ENCODE measurements around the gene SMIM5.

The SMIM5 gene

GRCh38 chr17:75632863-75633485, at the start of gene SMIM5:
SMIM5 (plus strand) TSS chr17:75633434; CDS start chr17:75640202, 6,768 bp downstream.
- Histone ChIP-seq H3K36me3 (ENCODE audit: control insufficient read depth, insufficient read depth, low read length, severe bottlenecking) (peaks cover 3% of the 10 kb centered on the region), H3K4me1 (ENCODE audit: control insufficient read depth, insufficient read depth, low read length) (peaks cover 20% of the 10 kb centered on the region), H3K9me3 (ENCODE audit: control insufficient read depth, low read length) (no peaks in the 10 kb centered on the region), H3K4me3 (ENCODE audit: low read length) (peak within 1 kb of the TSS; percentile 4), H3K9ac (ENCODE audit: low read length) (peak within 1 kb of the TSS; percentile 39), H3K27me3 (replicated peaks; ENCODE audit: control insufficient read depth, insufficient read depth, low read length) (no peaks in the 10 kb centered on the region)
- DNase-seq (ENCODE audit: low read depth), result peak; percentile 93

GRCh38 chr17:75584849-75585175, 48.4 kb upstream of the SMIM5 start:
- no peaks in the 10 kb centered on the region for H3K36me3 ChIP-seq (ENCODE audit: control insufficient read depth, insufficient read depth, low read length, severe bottlenecking)
- H3K9me3 ChIP-seq (ENCODE audit: control insufficient read depth, low read length), result peaks cover 7% of the 10 kb centered on the region
- no peak overlapping the region for H3K4me3 ChIP-seq (ENCODE audit: low read length)
- H3K27me3 ChIP-seq (replicated peaks; ENCODE audit: control insufficient read depth, insufficient read depth, low read length), result peaks cover 14% of the 10 kb centered on the region
- H3K9ac ChIP-seq (ENCODE audit: low read length), result no peak overlapping the region
- DNase-seq (ENCODE audit: low read depth), result no peak
- no peaks in the 10 kb centered on the region for H3K4me1 ChIP-seq (ENCODE audit: control insufficient read depth, insufficient read depth, low read length)

- Histone ChIP-seq H3K4me3 (ENCODE audit: low read length) (peak within 1 kb of the TSS; percentile 52), H3K27me3 (replicated peaks; ENCODE audit: control insufficient read depth, insufficient read depth, low read length) (peaks cover 8% of the 10 kb centered on the region), H3K9ac (ENCODE audit: low read length) (peak within 1 kb of the TSS; percentile 42), H3K36me3 (ENCODE audit: control insufficient read depth, insufficient read depth, low read length, severe bottlenecking) (no peaks in the 10 kb centered on the region), H3K9me3 (ENCODE audit: control insufficient read depth, low read length) (peaks cover 7% of the 10 kb centered on the region), H3K4me1 (ENCODE audit: control insufficient read depth, insufficient read depth, low read length) (no peaks in the 10 kb centered on the region)
- no peak for DNase-seq (ENCODE audit: low read depth)
Measured at GRCh38 chr17:75587675-75588595, 45.3 kb upstream of the SMIM5 start, which contains the start of gene MYO15B. MYO15B (plus strand) TSS chr17:75587800; CDS start chr17:75588058, 258 bp downstream.

GRCh38 chr17:75588596-75589011, 44.6 kb upstream of the SMIM5 start:
- Histone ChIP-seq H3K4me3 (ENCODE audit: low read length) (peak overlapping the region; percentile 52), H3K4me1 (ENCODE audit: control insufficient read depth, insufficient read depth, low read length) (no peaks in the 10 kb centered on the region), H3K9me3 (ENCODE audit: control insufficient read depth, low read length) (peaks cover 7% of the 10 kb centered on the region), H3K27me3 (replicated peaks; ENCODE audit: control insufficient read depth, insufficient read depth, low read length) (peaks cover 8% of the 10 kb centered on the region), H3K36me3 (ENCODE audit: control insufficient read depth, insufficient read depth, low read length, severe bottlenecking) (no peaks in the 10 kb centered on the region), H3K9ac (ENCODE audit: low read length) (peak overlapping the region; percentile 42)
- no peak for DNase-seq (ENCODE audit: low read depth)

- H3K27me3 ChIP-seq (replicated peaks; ENCODE audit: control insufficient read depth, insufficient read depth, low read length), result peaks cover 13% of the 10 kb centered on the region
- peak overlapping the region; percentile 52 for H3K4me3 ChIP-seq (ENCODE audit: low read length)
- peak; percentile 93 for DNase-seq (ENCODE audit: low read depth)
- no peaks in the 10 kb centered on the region for H3K4me1 ChIP-seq (ENCODE audit: control insufficient read depth, insufficient read depth, low read length)
- peak overlapping the region; percentile 42 for H3K9ac ChIP-seq (ENCODE audit: low read length)
- no peaks in the 10 kb centered on the region for H3K36me3 ChIP-seq (ENCODE audit: control insufficient read depth, insufficient read depth, low read length, severe bottlenecking)
- peaks cover 7% of the 10 kb centered on the region for H3K9me3 ChIP-seq (ENCODE audit: control insufficient read depth, low read length)
Measured at GRCh38 chr17:75589012-75589918, 44.0 kb upstream of the SMIM5 start.

GRCh38 chr17:75589919-75590303, 43.3 kb upstream of the SMIM5 start:
- H3K9me3 ChIP-seq (ENCODE audit: control insufficient read depth, low read length), result peaks cover 7% of the 10 kb centered on the region
- no peak overlapping the region for H3K4me3 ChIP-seq (ENCODE audit: low read length)
- H3K4me1 ChIP-seq (ENCODE audit: control insufficient read depth, insufficient read depth, low read length), result no peaks in the 10 kb centered on the region
- no peak overlapping the region for H3K9ac ChIP-seq (ENCODE audit: low read length)
- H3K36me3 ChIP-seq (ENCODE audit: control insufficient read depth, insufficient read depth, low read length, severe bottlenecking), result no peaks in the 10 kb centered on the region
- DNase-seq (ENCODE audit: low read depth), result no peak
- peaks cover 19% of the 10 kb centered on the region for H3K27me3 ChIP-seq (replicated peaks; ENCODE audit: control insufficient read depth, insufficient read depth, low read length)

GRCh38 chr17:75590314-75590761, 42.9 kb upstream of the SMIM5 start:
- Histone ChIP-seq H3K4me1 (ENCODE audit: control insufficient read depth, insufficient read depth, low read length) (no peaks in the 10 kb centered on the region), H3K4me3 (ENCODE audit: low read length) (no peak overlapping the region), H3K27me3 (replicated peaks; ENCODE audit: control insufficient read depth, insufficient read depth, low read length) (peaks cover 19% of the 10 kb centered on the region), H3K9ac (ENCODE audit: low read length) (no peak overlapping the region), H3K36me3 (ENCODE audit: control insufficient read depth, insufficient read depth, low read length, severe bottlenecking) (no peaks in the 10 kb centered on the region), H3K9me3 (ENCODE audit: control insufficient read depth, low read length) (peaks cover 7% of the 10 kb centered on the region)
- DNase-seq (ENCODE audit: low read depth), result no peak

GRCh38 chr17:75590849-75591721, 42.1 kb upstream of the SMIM5 start:
- H3K9me3 ChIP-seq (ENCODE audit: control insufficient read depth, low read length), result peaks cover under 1% of the 10 kb centered on the region
- H3K36me3 ChIP-seq (ENCODE audit: control insufficient read depth, insufficient read depth, low read length, severe bottlenecking), result no peaks in the 10 kb centered on the region
- no peaks in the 10 kb centered on the region for H3K4me1 ChIP-seq (ENCODE audit: control insufficient read depth, insufficient read depth, low read length)
- no peak overlapping the region for H3K4me3 ChIP-seq (ENCODE audit: low read length)
- peaks cover 19% of the 10 kb centered on the region for H3K27me3 ChIP-seq (replicated peaks; ENCODE audit: control insufficient read depth, insufficient read depth, low read length)
- H3K9ac ChIP-seq (ENCODE audit: low read length), result no peak overlapping the region
- no peak for DNase-seq (ENCODE audit: low read depth)

GRCh38 chr17:75591722-75592302, 41.4 kb upstream of the SMIM5 start:
- no peak for DNase-seq (ENCODE audit: low read depth)
- H3K27me3 ChIP-seq (replicated peaks; ENCODE audit: control insufficient read depth, insufficient read depth, low read length), result peaks cover 19% of the 10 kb centered on the region
- no peaks in the 10 kb centered on the region for H3K4me1 ChIP-seq (ENCODE audit: control insufficient read depth, insufficient read depth, low read length)
- no peaks in the 10 kb centered on the region for H3K9me3 ChIP-seq (ENCODE audit: control insufficient read depth, low read length)
- H3K36me3 ChIP-seq (ENCODE audit: control insufficient read depth, insufficient read depth, low read length, severe bottlenecking), result no peaks in the 10 kb centered on the region
- H3K9ac ChIP-seq (ENCODE audit: low read length), result no peak overlapping the region
- H3K4me3 ChIP-seq (ENCODE audit: low read length), result no peak overlapping the region
